22Rv1 (cell line): ENCODE measurements around the gene P2RX3.

ENCODE experiments used
- ZFX ChIP-seq: fragments of 450-650 bp; IDR thresholded peaks from 2 replicates; pipeline ENCODE4 v1.6.1; 2017; ENCODE audit warnings: antibody characterized with exemption, borderline replicate concordance
- TF ChIP-seq, protein P1 (sequence below): fragments of 450-650 bp; IDR thresholded peaks from 2 replicates; pipeline ENCODE4 v1.5.1; 2017; ENCODE audit warnings: mild to moderate bottlenecking

DNA sequence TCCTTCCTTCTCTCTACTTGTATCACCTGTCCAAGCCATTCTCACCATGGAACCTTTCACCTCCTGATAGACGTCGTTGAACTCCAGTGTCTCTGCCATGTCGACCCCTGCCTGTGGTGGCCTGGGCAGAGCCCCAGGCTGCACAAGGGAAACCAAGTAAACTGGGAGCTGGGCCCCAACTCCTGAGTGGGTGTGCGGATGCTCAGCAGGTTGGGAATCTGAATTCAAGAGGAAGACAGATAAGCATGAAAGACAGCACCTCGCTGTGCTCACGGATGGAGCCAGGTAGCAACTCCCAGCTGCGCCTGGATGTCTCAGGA lies 3.2 kb upstream of the P2RX3 start:
- TF ChIP-seq, protein P1, sequence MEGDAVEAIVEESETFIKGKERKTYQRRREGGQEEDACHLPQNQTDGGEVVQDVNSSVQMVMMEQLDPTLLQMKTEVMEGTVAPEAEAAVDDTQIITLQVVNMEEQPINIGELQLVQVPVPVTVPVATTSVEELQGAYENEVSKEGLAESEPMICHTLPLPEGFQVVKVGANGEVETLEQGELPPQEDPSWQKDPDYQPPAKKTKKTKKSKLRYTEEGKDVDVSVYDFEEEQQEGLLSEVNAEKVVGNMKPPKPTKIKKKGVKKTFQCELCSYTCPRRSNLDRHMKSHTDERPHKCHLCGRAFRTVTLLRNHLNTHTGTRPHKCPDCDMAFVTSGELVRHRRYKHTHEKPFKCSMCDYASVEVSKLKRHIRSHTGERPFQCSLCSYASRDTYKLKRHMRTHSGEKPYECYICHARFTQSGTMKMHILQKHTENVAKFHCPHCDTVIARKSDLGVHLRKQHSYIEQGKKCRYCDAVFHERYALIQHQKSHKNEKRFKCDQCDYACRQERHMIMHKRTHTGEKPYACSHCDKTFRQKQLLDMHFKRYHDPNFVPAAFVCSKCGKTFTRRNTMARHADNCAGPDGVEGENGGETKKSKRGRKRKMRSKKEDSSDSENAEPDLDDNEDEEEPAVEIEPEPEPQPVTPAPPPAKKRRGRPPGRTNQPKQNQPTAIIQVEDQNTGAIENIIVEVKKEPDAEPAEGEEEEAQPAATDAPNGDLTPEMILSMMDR = no peak
- TF ChIP-seq ZFX = no peak
